ENCODE results near the gene FGD4.
A peak's percentile ranks its signal among the peaks of the same experiment; 100 is the strongest.

The FGD4 gene

DNA sequence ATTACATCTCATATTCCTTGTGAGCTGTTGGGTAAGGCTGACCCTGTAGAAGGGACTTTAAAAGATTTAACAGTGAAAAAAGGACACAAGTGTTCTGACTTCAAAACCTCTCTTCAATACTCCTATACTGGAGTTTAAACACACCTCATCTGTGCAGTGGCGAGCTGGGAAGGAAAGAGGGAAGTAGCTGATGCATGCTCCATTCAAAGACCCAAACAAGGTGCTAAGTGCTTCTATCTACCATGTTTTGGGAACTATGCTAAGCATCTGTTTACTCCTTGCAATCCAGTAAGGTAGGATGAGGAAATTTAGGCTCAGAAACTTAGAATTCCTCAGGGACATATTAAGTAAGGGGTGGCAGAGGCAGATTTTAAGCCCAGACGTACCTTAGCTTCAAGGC is 263.3 kb downstream of the FGD4 start:
- H3K4me3 ChIP-seq (ENCODE audit: low read depth, low read length) = no peak overlapping the region
- DNase-seq (ENCODE audit: low read depth) = no peak
- no peak for TF ChIP-seq MYC (IDR thresholded peaks at IDR 0.05; ENCODE audit: low read depth, low read length)
- TF ChIP-seq, protein P1, sequence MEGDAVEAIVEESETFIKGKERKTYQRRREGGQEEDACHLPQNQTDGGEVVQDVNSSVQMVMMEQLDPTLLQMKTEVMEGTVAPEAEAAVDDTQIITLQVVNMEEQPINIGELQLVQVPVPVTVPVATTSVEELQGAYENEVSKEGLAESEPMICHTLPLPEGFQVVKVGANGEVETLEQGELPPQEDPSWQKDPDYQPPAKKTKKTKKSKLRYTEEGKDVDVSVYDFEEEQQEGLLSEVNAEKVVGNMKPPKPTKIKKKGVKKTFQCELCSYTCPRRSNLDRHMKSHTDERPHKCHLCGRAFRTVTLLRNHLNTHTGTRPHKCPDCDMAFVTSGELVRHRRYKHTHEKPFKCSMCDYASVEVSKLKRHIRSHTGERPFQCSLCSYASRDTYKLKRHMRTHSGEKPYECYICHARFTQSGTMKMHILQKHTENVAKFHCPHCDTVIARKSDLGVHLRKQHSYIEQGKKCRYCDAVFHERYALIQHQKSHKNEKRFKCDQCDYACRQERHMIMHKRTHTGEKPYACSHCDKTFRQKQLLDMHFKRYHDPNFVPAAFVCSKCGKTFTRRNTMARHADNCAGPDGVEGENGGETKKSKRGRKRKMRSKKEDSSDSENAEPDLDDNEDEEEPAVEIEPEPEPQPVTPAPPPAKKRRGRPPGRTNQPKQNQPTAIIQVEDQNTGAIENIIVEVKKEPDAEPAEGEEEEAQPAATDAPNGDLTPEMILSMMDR (IDR thresholded peaks at IDR 0.05; ENCODE audit: low read depth, low read length) = no peak
- TF ChIP-seq, protein P2, sequence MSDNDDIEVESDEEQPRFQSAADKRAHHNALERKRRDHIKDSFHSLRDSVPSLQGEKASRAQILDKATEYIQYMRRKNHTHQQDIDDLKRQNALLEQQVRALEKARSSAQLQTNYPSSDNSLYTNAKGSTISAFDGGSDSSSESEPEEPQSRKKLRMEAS (IDR thresholded peaks at IDR 0.05; ENCODE audit: low read depth, low read length) = no peak
- no peak for TF ChIP-seq POLR2A (IDR thresholded peaks at IDR 0.05; ENCODE audit: extremely low read depth, insufficient read length)

DNA sequence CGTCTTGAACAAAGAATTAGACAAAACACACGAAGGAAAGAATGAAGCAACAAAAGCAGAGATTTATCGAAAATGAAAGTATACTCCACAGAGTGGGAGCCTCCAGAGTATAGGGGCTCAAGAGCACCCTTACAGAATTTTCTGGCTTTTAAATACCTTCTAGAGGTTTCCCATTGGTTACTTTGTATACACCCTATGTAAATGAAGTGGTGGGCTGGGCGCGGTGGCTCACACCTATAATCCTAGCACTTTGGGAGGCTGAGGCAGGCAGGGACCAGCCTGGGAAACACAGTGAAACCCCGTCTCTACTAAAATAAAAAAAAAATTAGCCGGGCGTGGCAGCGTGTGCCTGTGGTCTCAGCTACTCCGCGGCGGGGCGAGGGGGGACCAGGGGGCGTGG is 266.7 kb downstream of the FGD4 start:
- no peak for TF ChIP-seq MYC (IDR thresholded peaks at IDR 0.05; ENCODE audit: low read depth, low read length)
- TF ChIP-seq, protein P2 (IDR thresholded peaks at IDR 0.05; ENCODE audit: low read depth, low read length) = no peak
- TF ChIP-seq, protein P1 (IDR thresholded peaks at IDR 0.05; ENCODE audit: low read depth, low read length) = no peak
- TF ChIP-seq POLR2A (IDR thresholded peaks at IDR 0.05; ENCODE audit: extremely low read depth, insufficient read length) = no peak
- no peak for DNase-seq (ENCODE audit: low read depth)
- no peak overlapping the region for H3K4me3 ChIP-seq (ENCODE audit: low read depth, low read length)

DNA sequence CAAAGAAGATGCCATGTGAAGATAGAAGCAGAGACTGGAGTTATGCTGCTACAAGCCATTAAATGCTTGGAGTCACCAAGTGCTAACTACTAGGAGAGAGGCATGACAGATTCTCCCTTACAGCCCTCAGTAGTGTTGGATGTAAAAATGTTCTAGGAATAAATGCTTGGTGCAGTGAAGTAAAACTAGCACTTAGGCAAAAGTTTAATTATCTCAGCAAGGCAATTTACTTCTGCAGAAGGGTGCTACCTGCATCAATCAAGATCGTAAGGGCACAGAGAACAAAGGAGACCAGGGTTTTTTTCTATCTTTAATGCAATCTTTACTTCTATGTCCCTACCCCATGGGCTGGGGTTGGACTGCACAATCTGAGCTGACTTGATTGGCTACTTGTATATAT is 270.2 kb downstream of the FGD4 start:
- no peak overlapping the region for H3K4me3 ChIP-seq (ENCODE audit: low read depth, low read length)
- TF ChIP-seq MYC (IDR thresholded peaks at IDR 0.05; ENCODE audit: low read depth, low read length) = no peak
- no peak for TF ChIP-seq POLR2A (IDR thresholded peaks at IDR 0.05; ENCODE audit: extremely low read depth, insufficient read length)
- TF ChIP-seq, protein P1 (IDR thresholded peaks at IDR 0.05; ENCODE audit: low read depth, low read length) = no peak
- TF ChIP-seq, protein P2 (IDR thresholded peaks at IDR 0.05; ENCODE audit: low read depth, low read length) = no peak
- DNase-seq (ENCODE audit: low read depth) = no peak

DNA sequence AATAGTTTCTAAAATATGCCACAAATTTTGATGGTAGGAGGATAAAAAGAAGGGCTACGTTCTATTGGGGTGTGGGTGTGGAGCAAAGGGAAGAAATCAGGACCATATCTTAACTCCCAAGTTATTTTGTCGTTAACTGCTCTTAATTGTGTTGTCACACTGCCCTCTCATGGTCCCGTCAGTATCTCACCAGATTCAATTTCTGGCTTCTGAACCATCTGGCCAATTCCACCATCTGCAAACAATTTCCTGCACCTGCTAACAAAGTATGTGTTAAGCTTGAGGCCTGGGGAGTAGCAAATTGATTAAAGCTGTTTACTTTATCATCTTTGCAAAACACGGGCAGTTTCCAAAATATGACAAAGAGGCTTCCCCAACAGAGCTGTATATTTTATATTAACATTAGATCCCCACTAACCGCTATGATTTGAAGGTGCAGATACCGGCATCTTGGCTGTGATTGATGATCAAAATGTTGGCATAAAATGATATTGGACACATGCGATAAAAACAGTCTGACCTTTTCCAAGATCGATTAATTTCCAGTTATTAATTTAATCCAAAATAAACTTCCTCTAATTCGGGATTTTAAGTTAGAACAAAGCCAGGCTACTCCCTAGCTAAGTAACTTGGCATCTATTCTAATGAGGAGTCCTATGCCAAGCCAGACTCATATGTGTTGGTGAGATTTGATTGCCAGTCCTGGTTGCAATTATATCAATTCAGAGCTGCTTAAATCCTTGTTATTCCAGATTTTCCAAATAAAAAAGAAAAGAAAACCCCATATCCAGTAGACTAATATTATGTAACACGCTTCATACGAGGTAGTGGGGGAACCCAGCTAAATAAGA is 272.8 kb downstream of the FGD4 start:
- H3K4me3 ChIP-seq (ENCODE audit: low read depth, low read length) = no peak overlapping the region
- TF ChIP-seq, protein P2 (IDR thresholded peaks at IDR 0.05; ENCODE audit: low read depth, low read length) = peak; percentile 53; the same call in 1 of the 2 replicates
- TF ChIP-seq MYC (IDR thresholded peaks at IDR 0.05; ENCODE audit: low read depth, low read length) (no peak), POLR2A (IDR thresholded peaks at IDR 0.05; ENCODE audit: extremely low read depth, insufficient read length) (no peak)
- TF ChIP-seq, protein P1 (IDR thresholded peaks at IDR 0.05; ENCODE audit: low read depth, low read length) = peak; percentile 71
- DNase-seq (ENCODE audit: low read depth) = peak; percentile 75

DNA sequence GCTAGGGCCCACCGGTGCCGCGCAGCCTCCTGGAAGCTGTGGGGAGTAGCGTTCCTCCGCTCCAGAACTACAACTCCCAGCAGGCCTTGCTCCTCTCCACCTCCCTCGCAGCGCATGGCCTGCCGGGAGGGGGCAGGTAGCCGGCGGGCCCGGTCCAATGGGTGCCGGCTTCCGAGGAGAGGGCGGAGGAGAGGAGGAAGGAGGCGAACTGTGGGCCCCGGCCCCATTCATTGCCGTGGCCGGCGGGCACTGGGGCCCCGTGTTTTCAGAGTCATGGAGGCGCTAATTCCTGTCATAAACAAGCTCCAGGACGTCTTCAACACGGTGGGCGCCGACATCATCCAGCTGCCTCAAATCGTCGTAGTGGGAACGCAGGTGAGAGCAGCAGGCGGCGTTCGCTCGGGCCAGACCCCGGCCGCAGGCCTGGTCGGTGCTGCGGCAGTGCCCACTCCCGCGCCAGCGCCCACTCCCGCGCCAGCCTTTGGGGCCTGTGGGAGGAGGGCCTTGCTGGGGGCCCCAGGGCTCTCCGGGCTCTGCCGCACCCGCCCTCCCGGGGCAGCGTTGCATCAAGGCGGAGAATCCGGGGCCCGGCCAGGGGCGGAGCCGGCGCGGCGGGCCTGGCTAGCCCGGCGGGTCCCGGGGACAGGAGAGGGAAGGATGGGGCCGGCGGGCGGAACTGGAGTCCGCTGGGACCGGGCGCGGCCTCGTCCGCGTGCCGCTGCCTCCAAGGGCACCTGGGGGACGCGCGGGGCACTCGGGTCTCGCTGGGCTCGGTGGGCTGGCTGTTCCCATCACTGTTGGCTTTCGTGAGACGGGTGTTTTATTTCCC is 279.9 kb downstream of the FGD4 start, which contains the start of gene DNM1L:
DNM1L (plus strand) TSS at position 211 of the 829 bp plus-strand sequence; CDS start at position 274, 63 bp downstream.
- DNase-seq (ENCODE audit: low read depth) = peak; percentile 98
- peak within 1 kb of the TSS; percentile 82 for H3K4me3 ChIP-seq (ENCODE audit: low read depth, low read length)
- TF ChIP-seq, protein P1 (IDR thresholded peaks at IDR 0.05; ENCODE audit: low read depth, low read length) = no peak
- TF ChIP-seq, protein P2 (IDR thresholded peaks at IDR 0.05; ENCODE audit: low read depth, low read length) = peak; percentile 79
- peak; percentile 95 for TF ChIP-seq POLR2A (IDR thresholded peaks at IDR 0.05; ENCODE audit: extremely low read depth, insufficient read length)
- peak; percentile 83 for TF ChIP-seq MYC (IDR thresholded peaks at IDR 0.05; ENCODE audit: low read depth, low read length)

All from NB4 (cell line).